HepG2 (cell line): ENCODE measurements around the gene ARMC3.

Experiments
- DMTF1 ChIP-seq: sonication (generic); formaldehyde crosslinking; IDR thresholded peaks from 2 replicates; pipeline ENCODE4 v1.4.0; 2020; ENCODE audit warnings: mild to moderate bottlenecking, missing genetic modification reagents
- ZNF253 ChIP-seq: sonication (generic); formaldehyde crosslinking; IDR thresholded peaks from 2 replicates; pipeline ENCODE4 v1.8.0; 2022; ENCODE audit warnings: mild to moderate bottlenecking, missing genetic modification reagents, borderline replicate concordance
- ZNF550 ChIP-seq: sonication (generic); formaldehyde crosslinking; IDR thresholded peaks from 2 replicates; pipeline ENCODE4 v1.4.0; 2020; ENCODE audit warnings: mild to moderate bottlenecking, missing genetic modification reagents, borderline replicate concordance

GRCh38 chr10:22906767-22907166 is 21.1 kb upstream of the ARMC3 start:
- TF ChIP-seq DMTF1: no peak
- no peak for TF ChIP-seq ZNF253
- TF ChIP-seq ZNF550 (CRISPR knock-in tag): no peak
